IPS-18a (cell line): ENCODE measurements around the gene PPP1R3G.

Experiments used
- H3K27ac ChIP-seq: one replicate; pipeline ENCODE4 v1.5.1; 2013; ENCODE audit warnings: low read length
- H3K27me3 ChIP-seq: one replicate; pipeline ENCODE4 v1.6.1; 2013; ENCODE audit warnings: mild to moderate bottlenecking, low read length; ENCODE audit not compliant: control insufficient read depth, insufficient read depth
- H3K36me3 ChIP-seq: one replicate; pipeline ENCODE4 v1.6.1; 2013; ENCODE audit warnings: low read depth, low read length; ENCODE audit not compliant: control insufficient read depth
- H3K4me1 ChIP-seq: one replicate; pipeline ENCODE4 v1.6.1; 2013; ENCODE audit warnings: low read depth, low read length; ENCODE audit not compliant: control insufficient read depth
- H3K4me3 ChIP-seq: one replicate; pipeline ENCODE4 v1.5.1; 2013; ENCODE audit warnings: low read length
- H3K9ac ChIP-seq: one replicate; pipeline ENCODE4 v1.6.1; 2013; ENCODE audit warnings: mild to moderate bottlenecking, low read length, moderate library complexity
- H3K9me3 ChIP-seq: one replicate; pipeline ENCODE4 v1.6.1; 2013; ENCODE audit warnings: low read depth, low read length; ENCODE audit not compliant: control insufficient read depth

Gene PPP1R3G

DNA sequence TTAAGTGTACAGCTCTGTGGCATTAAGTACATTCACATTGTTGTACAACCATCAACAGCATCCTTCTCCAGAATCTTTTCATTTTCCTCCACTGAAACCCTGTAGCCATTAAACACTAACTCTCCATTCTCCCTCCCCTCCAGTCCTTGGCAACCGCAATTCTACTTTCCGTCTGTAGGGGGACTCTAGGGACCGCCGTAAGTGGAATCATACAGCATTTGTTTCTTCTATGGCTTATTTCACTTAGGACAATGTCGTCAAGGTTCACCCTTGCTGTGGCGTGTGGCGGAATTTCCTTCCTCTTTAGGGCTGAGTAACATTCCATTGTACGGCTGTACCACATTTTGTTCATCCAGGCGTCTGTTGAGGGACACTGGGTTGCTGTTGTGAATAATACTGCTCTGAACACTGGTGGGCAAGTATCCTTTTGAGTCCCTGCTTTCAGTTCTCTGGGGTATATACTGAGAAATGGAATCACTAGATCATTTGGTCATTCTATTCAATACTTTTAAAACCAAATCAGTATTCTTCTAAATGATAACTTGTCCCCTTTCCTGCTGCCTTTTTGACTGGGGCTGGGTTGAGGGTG is 50.7 kb downstream of the PPP1R3G start:
- Histone ChIP-seq H3K9ac (no peak overlapping the region), H3K27me3 (no peaks in the 10 kb centered on the region), H3K27ac (no peak overlapping the region), H3K9me3 (no peaks in the 10 kb centered on the region), H3K4me1 (peaks cover 45% of the 10 kb centered on the region), H3K36me3 (no peaks in the 10 kb centered on the region), H3K4me3 (no peak overlapping the region)

DNA sequence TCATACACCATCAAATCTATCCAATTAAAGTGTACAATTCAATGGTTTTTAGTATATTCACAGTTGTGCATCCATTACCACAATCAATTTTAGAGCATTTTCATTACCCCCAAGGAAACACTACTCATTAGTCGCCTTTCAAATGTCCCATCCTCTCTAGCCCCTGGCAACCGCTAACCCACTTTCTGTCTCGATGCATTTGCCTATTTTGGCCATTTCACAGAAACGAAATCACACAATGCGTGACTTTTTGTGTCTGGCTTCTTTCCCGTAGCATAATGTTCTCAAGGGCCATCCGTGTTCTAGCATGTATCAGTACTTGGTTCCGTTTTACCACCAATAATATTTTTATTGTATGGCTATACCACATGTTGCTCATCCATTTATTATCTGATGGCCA is 51.7 kb downstream of the PPP1R3G start:
- H3K27me3 ChIP-seq = no peaks in the 10 kb centered on the region
- no peak overlapping the region for H3K4me3 ChIP-seq
- no peak overlapping the region for H3K27ac ChIP-seq
- H3K4me1 ChIP-seq = peaks cover 35% of the 10 kb centered on the region
- no peaks in the 10 kb centered on the region for H3K36me3 ChIP-seq
- H3K9me3 ChIP-seq = no peaks in the 10 kb centered on the region
- H3K9ac ChIP-seq = no peak overlapping the region
